AG04450 (cell line): Measurements from ENCODE around the gene CCDC9B. TPM values are rescaled to one million over a fixed set of nuclear protein-coding genes. Genes with fewer than 3 reads are reported as not detected.

Experiments used
- CTCF ChIA-PET: fragments of 300-600, 350-600 bp; formaldehyde crosslinking; extraction: SDS; loops from one replicate; lab custom pipeline; 2022; ENCODE audit warnings: antibody characterized with exemption, inconsistent platforms; lab: Charles Lee
- POLR2A ChIA-PET: fragments of 350-600 bp; formaldehyde crosslinking; extraction: SDS; loops from one replicate; lab custom pipeline; 2021; ENCODE audit warnings: antibody characterized with exemption, inconsistent platforms; lab: Yijun Ruan, JAX
- DNase-seq: peaks from one replicate; pipeline ENCODE4 v3.0.0-alpha.2; 2011; ENCODE audit warnings: low read depth, low spot score
- H3K27ac ChIP-seq: one replicate; pipeline ENCODE4 v1.5.1; 2012; ENCODE audit warnings: low read depth, low read length, control low read depth
- H3K27me3 ChIP-seq: one replicate; pipeline ENCODE4 v1.6.0; 2012; ENCODE audit warnings: low read length; ENCODE audit not compliant: control insufficient read depth, insufficient read depth
- H3K4me3 ChIP-seq: 2 replicates; pipeline ENCODE4 v1.5.1; 2011; ENCODE audit warnings: mild to moderate bottlenecking, low read depth, low read length, control low read depth
- H3K9me3 ChIP-seq: 2 replicates; pipeline ENCODE4 v1.5.1; 2012; ENCODE audit warnings: low read length; ENCODE audit not compliant: control insufficient read depth, insufficient read depth
- CTCF ChIP-seq: IDR thresholded peaks from 2 replicates; pipeline ENCODE4 v1.5.1; 2011; ENCODE audit warnings: low read depth, low read length, control low read depth, inconsistent platforms
- polyA plus RNA-seq: library from polyadenylated mRNA; depleted of rRNA; stranded (reverse); fragments of >200 nt; gene quantifications from 2 replicates; pipeline ENCODE4 v1.2.3, GENCODE V29; 2011

The CCDC9B gene
- polyA plus RNA-seq, 1 experiment, result 5.5 TPM

- Histone ChIP-seq H3K27ac (no peak overlapping the region), H3K9me3 (no peaks in the 10 kb centered on the region), H3K27me3 (peaks cover 2% of the 10 kb centered on the region), H3K4me3 (no peak overlapping the region)
- TF ChIP-seq CTCF, result no peak
- POLR2A ChIA-PET, result interaction anchor here (1.7 kb wide), 1 partner anchor 18 kb away, joined by 5 read pairs; no protein-coding TSS in a partner anchor
- CTCF ChIA-PET, result no interaction called here
- no peak for DNase-seq
Measured at GRCh38 chr15:40345867-40346578, 5.3 kb upstream of the CCDC9B start.

- POLR2A ChIA-PET, result interaction anchor here (1.6 to 1.7 kb wide), 2 partner anchors 14 to 17 kb away, joined by 5 read pairs; no protein-coding TSS in a partner anchor
- peak overlapping the region; percentile 11 for H3K27ac ChIP-seq
- no peaks in the 10 kb centered on the region for H3K9me3 ChIP-seq
- no peak overlapping the region for H3K4me3 ChIP-seq
- H3K27me3 ChIP-seq, result no peaks in the 10 kb centered on the region
- CTCF ChIA-PET, result interaction anchor here (0.6 to 2.5 kb wide), 17 partner anchors 9 to 157 kb away, joined by 3 to 19 read pairs (median 6); partner anchors contain the start of genes DISP2, IVD and KNSTRN
- no peak for TF ChIP-seq CTCF
- DNase-seq, result no peak
Measured at GRCh38 chr15:40345225-40345866, 4.6 kb upstream of the CCDC9B start.

- POLR2A ChIA-PET, result interaction anchor here (1.6 to 1.9 kb wide), 3 partner anchors 14 to 61 kb away, joined by 5 read pairs; partner anchors contain the start of gene IVD
- H3K27ac ChIP-seq, result no peak overlapping the region
- H3K4me3 ChIP-seq, result no peak overlapping the region
Measured at GRCh38 chr15:40344631-40345120, 3.9 kb upstream of the CCDC9B start.

GRCh38 chr15:40344217-40344616, 3.5 kb upstream of the CCDC9B start:
- DNase-seq, result no peak
- Histone ChIP-seq H3K27me3 (no peaks in the 10 kb centered on the region), H3K9me3 (no peaks in the 10 kb centered on the region), H3K27ac (peak overlapping the region; percentile 94), H3K4me3 (no peak overlapping the region)
- POLR2A ChIA-PET, result interaction anchor here (0.9 to 1.9 kb wide), 5 partner anchors 13 to 61 kb away, joined by 3 to 5 read pairs (median 5); partner anchors contain the start of genes INAFM2 and IVD
- CTCF ChIA-PET, result interaction anchor here (0.7 to 2.5 kb wide), 23 partner anchors 9 to 112 kb away, joined by 3 to 19 read pairs (median 5); partner anchors contain the start of genes DISP2, IVD and KNSTRN
- TF ChIP-seq CTCF, result no peak

More at GRCh38 chr15:40344631-40345120, 3.9 kb upstream of the CCDC9B start:
- CTCF ChIA-PET, result interaction anchor here (0.6 to 2.5 kb wide), 26 partner anchors 10 to 158 kb away, joined by 3 to 19 read pairs (median 5); partner anchors contain the start of genes DISP2, IVD and KNSTRN
- H3K27me3 ChIP-seq, result no peaks in the 10 kb centered on the region
- no peak for DNase-seq
- no peaks in the 10 kb centered on the region for H3K9me3 ChIP-seq
- peak; percentile 77 for TF ChIP-seq CTCF
